Activated CD8-positive, alpha-beta memory T cell treated with anti-CD3 and anti-CD28 coated beads for 36 hours (primary cell): Measurements from ENCODE around the gene ADCY7. TPM values are rescaled to one million over a fixed set of nuclear protein-coding genes. Genes with fewer than 3 reads are reported as not detected.

Experiments
- CTCF ChIA-PET: fragments of 350-600 bp; sonication (Branson Sonifier 250); formaldehyde crosslinking; loops from one replicate; lab custom pipeline; 2021; ENCODE audit warnings: antibody characterized with exemption; lab: Charles Lee
- POLR2A ChIA-PET: fragments of 350-600 bp; sonication (Branson Sonifier 250); formaldehyde crosslinking; loops from one replicate; lab custom pipeline; 2021; ENCODE audit warnings: antibody characterized with exemption; lab: Charles Lee
- total RNA-seq, 2 experiments: library from RNA; stranded (reverse); gene quantifications; one replicate each; pipeline ENCODE4 v1.2.3, GENCODE V29; 2021

ADCY7 gene
- total RNA-seq, 2 experiments from 2014 or later: 80.8 to 85.1 TPM

DNA sequence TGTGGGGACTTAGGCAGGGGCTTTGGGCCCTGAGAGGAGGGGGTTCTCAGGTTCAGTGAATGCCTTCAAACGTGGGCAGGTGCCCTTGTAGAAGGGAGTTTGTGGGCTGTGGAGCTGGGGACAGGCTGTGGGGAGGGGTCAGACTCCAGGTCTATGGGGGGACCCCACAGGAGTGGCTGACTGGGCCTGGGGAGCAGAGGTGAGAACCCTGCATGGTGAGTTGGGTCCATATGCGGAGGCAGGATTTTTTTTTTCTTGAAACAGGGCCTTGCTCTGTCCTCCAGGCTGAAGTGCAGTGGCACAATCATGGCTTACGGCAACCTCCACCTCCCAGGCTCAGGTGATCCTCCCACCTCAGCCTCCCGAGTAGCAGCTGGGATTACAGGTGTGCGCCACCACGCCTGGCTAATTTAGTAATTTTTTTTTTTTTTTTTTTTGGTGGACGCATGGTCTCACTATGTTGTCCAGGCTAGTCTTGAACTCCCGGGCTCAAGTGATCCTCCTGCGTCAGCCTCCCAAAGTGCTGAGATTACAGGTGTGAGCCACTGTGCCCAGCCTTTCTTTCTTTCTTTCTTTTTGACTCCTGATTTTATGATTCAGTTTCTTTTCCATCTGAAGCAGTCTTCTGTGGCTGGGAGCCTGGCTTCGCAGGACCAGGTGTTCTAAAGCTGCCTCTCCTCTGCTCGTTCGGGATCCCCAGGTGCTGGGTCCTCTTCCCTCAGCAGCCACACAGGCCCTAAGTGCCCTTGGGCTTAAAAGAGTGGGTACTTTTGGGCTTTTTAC is 19.0 kb upstream of the ADCY7 start:
- CTCF ChIA-PET: interaction anchor here (0.7 to 1.7 kb wide), 2 partner anchors 26 to 83 kb away, joined by 3 to 4 read pairs; no protein-coding TSS in a partner anchor
- POLR2A ChIA-PET: no interaction called here

DNA sequence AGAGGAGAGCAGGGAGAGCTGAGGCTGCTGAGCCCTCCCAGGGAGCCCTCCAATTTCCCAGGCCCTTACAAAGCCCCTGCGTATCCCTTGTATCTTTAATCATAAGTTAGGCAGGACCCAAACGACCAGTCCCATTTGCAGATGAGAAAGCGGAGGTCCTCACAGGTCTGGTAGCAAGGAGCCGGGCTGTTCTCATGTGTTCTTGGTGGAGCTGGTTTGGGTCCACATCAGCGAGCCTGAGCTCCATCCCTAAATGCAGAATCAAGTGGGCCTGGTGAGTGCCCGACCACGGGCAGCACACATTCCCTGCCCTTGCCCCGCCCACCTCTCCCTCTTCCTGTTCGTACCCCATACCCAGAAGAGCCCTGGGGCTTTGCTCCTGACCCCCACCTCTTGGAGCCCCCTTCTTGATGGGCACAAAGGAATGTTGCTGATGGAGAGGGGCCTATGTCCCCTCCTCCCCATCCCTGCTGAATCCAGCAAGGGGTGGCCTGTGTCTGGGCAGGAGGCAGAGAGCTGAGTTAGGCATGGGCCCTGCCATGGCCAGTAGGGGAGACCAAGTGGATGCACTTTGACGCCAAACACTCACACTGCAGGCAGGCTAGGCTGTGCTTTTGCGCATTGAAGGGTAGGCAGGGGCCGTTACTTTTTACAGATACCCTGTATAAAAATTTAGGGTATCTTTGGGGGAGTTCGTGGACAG is 18.3 kb upstream of the ADCY7 start:
- CTCF ChIA-PET: no interaction called here
- POLR2A ChIA-PET: no interaction called here

DNA sequence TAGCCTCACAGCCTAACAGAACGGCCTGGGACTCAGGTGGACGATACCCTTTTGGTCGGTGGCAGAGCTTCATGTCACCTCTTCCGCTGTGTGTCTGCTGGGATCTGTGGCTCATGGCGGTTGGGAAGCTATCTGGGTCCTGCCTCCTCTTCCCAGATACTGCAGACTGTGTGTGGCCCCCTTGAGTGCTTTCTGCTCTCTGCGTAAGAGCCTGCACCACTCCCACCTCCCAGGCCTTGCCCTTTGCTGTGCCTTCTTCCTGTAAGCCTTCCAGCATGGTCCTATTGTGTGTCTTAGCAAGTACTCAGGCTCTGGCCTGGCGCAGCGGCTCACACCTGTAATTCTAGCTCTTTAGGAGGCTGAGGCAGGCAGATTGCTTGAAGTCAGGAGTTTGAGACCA is 17.5 kb upstream of the ADCY7 start:
- POLR2A ChIA-PET: no interaction called here
- CTCF ChIA-PET: no interaction called here

DNA sequence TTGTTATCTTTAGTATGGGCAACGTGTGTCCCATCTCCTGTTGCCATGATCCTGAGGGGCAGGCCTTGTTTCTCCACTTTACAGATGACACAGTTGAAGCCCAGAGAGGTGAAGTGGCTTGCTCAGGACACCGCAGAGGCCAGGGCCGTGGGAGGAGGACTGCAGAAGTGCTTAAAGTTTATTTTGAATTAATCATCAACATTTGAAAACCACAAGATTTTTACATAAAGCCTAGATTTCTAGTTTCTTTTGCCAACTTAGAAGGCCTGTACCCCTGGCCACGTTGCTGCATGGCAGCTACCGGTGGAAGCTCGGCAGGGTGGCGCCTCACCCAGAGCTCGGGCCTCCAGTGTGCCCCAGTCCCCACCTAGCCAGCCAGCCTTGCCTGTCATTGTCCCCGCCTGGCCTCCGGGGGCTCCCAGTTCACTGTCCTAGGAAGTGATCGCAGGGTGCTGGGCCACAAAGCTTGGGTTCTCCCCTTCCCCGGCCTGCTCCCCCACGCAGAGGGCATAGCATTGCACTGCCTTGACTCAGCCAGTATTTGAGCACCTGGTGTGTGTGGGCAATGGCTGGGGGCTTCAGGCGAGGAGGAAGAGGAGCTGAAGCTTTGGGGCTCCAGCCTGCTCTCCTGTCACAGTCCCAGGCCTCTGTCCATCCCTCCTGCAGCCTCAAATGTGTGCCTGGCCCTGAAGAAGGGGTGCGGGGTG is 14.8 kb upstream of the ADCY7 start:
- ChIA-PET CTCF (interaction anchor here (0.9 to 1.4 kb wide), 2 partner anchors 84 to 413 kb away, joined by 3 read pairs; no protein-coding TSS in a partner anchor), POLR2A (no interaction called here)

DNA sequence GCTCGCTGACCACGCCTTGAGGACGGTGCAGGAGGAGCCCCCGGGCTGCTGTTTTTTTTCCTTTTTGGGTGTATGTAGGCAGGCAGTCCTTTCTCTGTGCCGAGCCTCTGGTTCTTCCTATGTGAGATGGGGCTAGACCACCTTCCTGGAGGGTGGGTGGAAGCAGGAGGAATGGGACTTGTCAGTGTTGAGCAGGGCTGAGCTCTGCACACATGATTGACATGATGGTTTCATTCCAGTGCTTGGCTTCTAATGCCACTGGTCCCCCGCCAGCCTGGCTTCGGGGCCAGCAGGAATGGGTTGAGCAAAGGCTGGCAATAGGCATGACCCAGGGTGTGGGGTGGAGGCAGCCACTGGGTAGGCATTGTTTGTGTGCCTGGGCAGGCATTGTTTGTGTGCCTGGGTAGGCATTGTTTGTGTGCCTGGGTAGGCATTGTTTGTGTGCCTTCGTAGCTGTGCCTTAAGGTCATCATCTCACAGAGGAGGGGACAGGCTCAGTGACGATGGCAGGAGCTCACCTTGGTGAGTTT is 14.2 kb upstream of the ADCY7 start:
- ChIA-PET POLR2A (interaction anchor here (0.6 to 1.1 kb wide), 2 partner anchors 14 to 112 kb away, joined by 4 to 5 read pairs; partner anchors contain the start of gene ADCY7), CTCF (no interaction called here)

DNA sequence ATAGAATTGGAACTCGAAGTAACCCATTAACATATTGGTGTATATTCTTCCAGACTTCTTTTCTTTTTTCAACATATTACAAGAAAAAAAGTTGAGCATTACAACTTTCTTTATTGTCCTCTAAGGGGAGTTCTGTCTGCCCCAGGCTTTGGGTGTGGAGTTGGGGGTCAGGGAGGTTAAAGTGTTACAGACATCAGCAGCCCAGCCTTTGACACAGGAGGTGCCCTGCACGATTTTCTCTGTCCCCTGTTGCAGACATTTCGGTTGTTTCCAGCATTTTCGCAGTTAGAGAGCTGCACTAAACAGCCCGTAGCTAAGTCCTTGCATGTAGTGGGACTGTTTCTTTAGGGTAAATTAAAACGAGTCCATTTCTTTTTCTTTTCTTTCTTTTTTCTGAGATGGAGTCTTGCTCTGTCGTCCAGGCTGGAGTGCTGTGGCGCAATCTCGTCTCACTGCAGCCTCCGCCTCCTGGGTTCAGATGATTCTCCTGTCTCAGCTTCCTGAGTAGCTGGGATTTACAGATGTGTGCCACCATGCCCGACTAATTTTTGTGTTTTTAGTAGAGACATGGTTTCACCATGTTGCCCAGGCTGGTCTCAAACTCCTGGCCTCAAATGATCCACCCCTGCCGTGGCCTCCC is 13.4 kb upstream of the ADCY7 start:
- POLR2A ChIA-PET: interaction anchor here (0.6 to 1.1 kb wide), 2 partner anchors 13 to 111 kb away, joined by 4 to 5 read pairs; partner anchors contain the start of gene ADCY7
- CTCF ChIA-PET: interaction anchor here (1.2 kb wide), 1 partner anchor 12 kb away, joined by 3 read pairs; no protein-coding TSS in a partner anchor

DNA sequence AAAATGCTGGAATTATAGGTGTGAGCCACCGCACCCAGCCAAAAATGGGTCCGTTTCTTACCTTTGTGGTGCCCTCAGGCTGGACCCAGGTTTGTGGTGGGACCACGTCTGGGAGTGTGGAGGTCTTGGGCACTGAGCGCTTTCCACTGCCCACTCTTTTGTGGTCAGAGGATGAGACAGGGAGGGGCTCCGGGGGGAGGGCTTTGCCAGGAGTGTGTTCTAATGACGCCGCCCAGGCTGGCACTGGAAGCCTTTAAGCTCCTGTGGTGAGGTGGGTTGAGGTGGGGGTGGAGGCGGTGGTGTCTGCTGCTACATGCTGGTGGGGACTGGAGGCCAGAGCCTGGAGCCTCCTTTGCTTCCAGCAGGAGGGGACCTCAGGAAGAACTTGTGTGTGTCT is 12.8 kb upstream of the ADCY7 start:
- CTCF ChIA-PET: interaction anchor here (1.2 kb wide), 1 partner anchor 12 kb away, joined by 3 read pairs; no protein-coding TSS in a partner anchor
- POLR2A ChIA-PET: interaction anchor here (1.1 kb wide), 1 partner anchor 13 kb away, joined by 4 read pairs; the partner anchor contains the start of gene ADCY7

DNA sequence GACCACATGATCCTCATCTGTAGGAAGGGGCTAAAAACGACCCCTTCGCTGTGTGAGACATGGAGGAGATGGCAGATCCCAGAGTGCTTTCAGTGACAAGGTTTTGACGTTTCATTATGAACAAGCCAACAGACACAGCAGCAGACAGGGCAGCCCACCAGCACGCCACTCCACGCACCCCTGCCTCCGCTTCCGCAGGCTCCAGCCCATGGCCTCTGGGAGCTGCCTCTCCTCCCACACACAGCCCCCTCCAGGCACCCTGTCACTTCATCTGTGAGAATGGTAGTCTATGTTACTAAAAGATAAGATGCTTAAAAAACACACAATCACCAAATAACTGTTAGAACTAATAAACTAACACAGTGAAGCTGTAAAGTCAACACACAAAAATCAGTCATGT is 12.3 kb upstream of the ADCY7 start:
- CTCF ChIA-PET: interaction anchor here (0.7 to 1.2 kb wide), 2 partner anchors 11 to 29 kb away, joined by 3 read pairs; no protein-coding TSS in a partner anchor

DNA sequence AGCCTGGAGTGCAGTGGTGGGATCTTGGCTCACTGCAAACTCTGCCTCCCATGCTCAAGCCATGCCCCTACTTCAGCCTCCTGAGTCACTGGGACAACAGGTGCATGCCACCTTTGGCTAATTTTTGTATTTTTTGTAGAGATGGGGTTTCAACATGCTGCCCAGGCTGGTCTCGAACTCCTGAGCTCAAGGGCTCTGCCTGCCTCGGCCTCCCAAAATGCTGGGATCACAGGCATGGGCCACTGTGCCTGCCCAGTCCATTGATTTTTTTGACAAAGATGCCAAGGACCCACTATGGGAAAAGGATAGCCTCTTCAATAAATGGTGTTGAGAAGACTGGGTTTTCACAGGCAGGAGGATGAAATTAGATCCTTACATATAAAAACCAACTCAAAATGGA is 10.8 kb upstream of the ADCY7 start:
- POLR2A ChIA-PET: no interaction called here
- CTCF ChIA-PET: interaction anchor here (0.7 kb wide), 1 partner anchor 112 kb away, joined by 3 read pairs; no protein-coding TSS in a partner anchor

More for the DNA sequence above, 12.3 kb upstream of the ADCY7 start:
- POLR2A ChIA-PET: no interaction called here

DNA sequence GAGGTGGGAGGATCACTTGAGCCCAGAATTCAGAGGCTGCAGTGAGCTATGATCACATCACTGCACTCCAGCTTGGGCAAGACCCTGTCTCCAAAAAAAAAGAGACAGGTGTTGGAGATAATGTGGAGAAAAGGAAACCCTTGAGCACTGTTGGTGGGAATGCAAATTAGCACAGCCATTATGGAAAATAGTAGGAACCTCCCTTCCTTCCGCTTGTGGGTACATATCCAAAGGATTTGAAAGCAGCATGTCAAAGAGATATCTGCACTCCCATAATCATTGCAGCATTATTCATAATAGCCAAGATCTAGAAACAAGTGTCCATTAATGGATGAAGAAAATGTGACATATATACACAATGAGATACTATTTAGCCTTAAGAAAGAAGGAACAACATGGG is 9.7 kb upstream of the ADCY7 start:
- CTCF ChIA-PET: no interaction called here
- POLR2A ChIA-PET: no interaction called here

DNA sequence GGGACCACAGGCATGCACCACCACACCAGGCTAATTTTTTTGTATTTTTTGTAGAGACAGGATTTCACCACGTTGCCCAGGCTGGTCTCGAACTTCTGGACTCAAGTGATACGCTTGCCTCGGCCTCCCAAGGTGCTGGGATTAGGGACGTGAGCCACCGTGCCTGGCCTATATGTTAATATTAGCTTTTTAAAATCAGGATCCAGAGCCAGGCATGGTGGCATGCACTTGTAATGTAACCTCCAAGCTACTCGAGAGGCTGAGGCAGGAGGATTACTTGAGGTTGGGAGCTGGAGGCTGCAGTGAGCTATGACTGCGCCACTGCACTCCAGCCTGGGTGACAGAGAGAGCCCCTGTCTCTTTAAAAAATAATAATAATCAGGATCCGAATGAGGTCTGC is 8.5 kb upstream of the ADCY7 start:
- CTCF ChIA-PET: interaction anchor here (0.6 kb wide), 1 partner anchor 279 kb away, joined by 4 read pairs; no protein-coding TSS in a partner anchor
- POLR2A ChIA-PET: no interaction called here

DNA sequence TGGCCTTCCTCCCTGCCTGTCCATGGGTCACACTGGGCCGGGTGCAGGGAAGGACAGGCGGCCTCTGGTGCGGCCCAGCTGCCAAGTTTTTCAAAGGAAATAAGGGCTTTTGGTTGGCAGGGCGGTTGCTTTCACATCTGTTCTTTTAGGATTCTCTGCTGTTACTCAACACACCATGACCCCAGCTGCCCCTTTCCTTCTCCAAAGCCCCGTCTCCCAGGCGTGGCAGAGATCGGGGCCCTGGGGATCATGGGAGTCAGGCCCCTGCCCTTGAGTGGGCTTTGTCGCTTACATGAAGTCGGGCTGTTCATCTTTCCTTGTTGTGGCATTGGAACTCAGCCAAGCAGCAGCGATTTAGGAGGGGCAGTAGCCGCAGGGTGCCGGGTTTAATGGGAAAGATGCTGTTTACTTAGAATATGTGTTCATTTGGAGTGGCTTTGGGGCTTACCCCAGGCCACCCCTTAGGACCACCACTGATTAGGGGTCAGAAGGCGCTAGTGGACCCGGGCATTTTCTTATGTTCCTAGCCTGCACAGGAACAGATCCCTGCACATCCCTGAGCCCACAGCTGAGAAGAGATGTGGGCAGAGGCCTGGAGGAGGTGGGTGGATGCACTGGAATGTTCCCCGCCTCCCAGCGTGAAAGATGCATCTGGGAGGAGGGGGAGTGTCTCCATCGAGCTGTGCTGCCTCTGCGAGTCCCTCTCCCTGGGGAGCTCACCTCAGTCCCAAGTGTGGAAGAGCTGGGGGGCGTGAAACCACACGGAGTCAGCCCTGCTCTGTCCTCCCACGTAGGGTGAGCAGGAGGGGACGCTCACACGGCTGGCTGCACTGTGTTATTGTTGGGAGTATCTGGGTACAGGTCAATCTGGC is 6.8 kb upstream of the ADCY7 start:
- ChIA-PET POLR2A (interaction anchor here (0.6 kb wide), 1 partner anchor 159 kb away, joined by 3 read pairs; no protein-coding TSS in a partner anchor), CTCF (no interaction called here)

DNA sequence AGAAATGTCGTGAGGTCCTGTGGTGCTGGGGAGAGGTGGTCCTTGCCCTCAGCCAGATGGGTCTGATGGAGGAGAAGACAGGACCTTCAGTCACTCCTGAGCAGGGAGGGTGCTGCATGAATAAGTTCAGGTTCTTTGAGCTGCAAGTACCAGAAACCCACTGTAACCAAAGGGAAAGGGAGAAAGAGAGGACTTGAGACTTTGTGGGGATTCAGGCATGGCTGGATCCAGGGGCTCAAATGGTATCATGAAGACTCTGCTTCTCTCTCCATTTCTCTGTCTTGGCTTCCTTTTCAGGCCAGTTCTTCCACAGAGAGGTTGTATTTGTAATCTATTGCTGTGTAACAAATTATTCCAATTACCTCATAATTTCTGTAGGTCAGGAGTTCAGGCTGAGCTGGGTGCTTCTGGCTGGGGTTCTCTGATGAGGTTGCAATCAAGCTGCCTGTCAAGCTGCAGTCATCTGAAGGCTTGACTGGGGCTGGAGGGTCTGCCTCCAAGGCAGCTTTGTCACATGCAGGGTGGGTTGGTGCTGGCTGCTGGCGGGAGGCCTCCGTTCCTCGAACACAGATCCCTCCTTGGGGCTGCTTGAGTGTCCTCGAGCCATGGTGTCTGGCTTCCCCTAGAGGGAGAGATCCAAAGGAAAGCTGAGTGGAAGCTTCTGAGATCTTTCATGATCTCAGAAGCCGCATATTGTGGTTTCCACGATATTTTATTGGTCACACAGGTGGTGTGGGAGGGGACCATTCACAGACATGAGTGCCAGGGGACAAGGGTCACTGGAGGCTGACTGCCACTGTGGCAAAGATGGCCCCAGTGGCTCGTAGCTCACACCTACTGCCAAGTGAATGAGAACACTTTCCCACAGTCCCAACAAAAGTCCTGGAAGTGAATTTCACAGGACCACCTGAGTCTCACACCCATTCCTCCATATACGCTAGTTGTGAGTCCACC is 5.9 kb upstream of the ADCY7 start:
- ChIA-PET CTCF (interaction anchor here (0.5 to 1.5 kb wide), 2 partner anchors 10 to 15 kb away, joined by 3 to 4 read pairs; no protein-coding TSS in a partner anchor), POLR2A (interaction anchor here (0.6 kb wide), 1 partner anchor 160 kb away, joined by 3 read pairs; no protein-coding TSS in a partner anchor)

DNA sequence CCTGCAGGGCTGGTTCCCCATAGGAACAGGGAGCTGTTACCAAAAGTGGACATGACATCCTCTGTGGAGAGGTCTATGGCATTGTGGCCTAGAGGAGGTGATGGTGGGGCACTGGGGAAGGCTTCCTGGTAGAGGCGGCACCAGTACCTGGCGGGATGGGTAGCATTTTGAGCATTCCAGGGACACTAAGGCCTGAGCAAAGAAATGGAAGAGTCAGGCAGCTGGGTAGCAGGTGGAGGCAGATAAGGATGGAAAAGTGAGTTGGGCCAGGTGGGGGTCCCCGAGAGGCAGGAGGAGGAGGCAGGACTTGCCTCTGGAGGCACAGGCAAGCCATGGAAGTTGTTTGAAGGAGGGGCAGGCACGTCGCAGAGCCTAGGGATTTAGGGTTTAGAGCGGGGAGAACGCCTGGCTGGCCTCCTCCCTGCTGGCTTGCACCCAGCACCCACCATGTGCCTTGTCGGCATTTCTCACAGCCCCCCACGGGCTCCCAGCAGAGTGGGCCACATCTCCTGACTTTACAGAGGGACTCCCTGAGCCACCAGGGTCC is 5.1 kb upstream of the ADCY7 start:
- ChIA-PET CTCF (interaction anchor here (0.8 to 1.5 kb wide), 2 partner anchors 16 to 92 kb away, joined by 4 to 5 read pairs; no protein-coding TSS in a partner anchor), POLR2A (interaction anchor here (0.6 to 0.7 kb wide), 2 partner anchors 16 to 31 kb away, joined by 3 to 4 read pairs; no protein-coding TSS in a partner anchor)

DNA sequence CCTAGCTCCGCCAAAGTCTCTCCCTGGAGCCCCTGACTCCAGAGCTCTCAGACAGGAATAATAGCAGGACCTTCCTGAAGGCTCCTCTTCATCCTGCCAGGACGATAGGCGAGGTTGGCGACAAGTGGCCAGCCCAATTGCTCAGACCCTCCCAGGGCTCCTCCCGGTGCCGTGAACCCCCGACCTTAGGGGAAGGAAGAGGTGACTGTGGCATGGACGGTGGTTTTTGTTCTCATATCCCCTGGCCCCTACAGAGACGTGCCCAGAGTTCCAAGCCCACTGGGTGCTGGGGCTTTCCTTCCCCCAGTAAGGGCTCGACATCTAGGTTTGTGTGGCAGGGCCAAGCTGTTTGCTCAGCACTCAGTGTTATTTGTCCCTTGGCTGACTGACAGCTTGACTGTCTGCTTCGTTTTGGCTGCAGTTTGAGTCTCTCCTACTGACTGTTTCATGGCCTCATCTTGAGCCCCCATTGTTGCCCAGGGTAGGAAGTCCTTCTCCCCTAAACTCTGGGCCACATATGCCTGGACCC is 4.6 kb upstream of the ADCY7 start:
- ChIA-PET POLR2A (interaction anchor here (0.6 to 0.7 kb wide), 2 partner anchors 16 to 30 kb away, joined by 3 to 4 read pairs; no protein-coding TSS in a partner anchor), CTCF (interaction anchor here (0.8 to 1.5 kb wide), 2 partner anchors 16 to 92 kb away, joined by 4 to 5 read pairs; no protein-coding TSS in a partner anchor)
